HCT116 (cell line): Measurements from ENCODE around the gene ASAP2. TPM values are rescaled to one million over a fixed set of nuclear protein-coding genes. Genes with fewer than 3 reads are reported as not detected.

Experiments
- ATAC-seq: fragments of 200-7000 bp; cut with Tn5 transposase; 2 replicates; pipeline ENCODE4 v1.9.1; 2020; ENCODE audit warnings: mild to moderate bottlenecking, moderate library complexity
- BruUV-seq: library from RNA; stranded (reverse); fragments of 400-500 nt; replicated peaks from 2 replicates; lab custom pipeline; 2021; lab: Mats Ljungman, UMichigan
- CTCF ChIA-PET: fragments of 300-600 bp; sonication (Branson Sonifier 250); formaldehyde crosslinking; loops from one replicate; lab custom pipeline; 2021; ENCODE audit warnings: antibody characterized with exemption; lab: Charles Lee
- POLR2A ChIA-PET: fragments of 300-600, 350-600 bp; sonication (Branson Sonifier 250); formaldehyde crosslinking; loops from one replicate; lab custom pipeline; 2021; ENCODE audit warnings: antibody characterized with exemption; lab: Charles Lee
- RAD21 ChIA-PET, 2 experiments: fragments of 300-600 bp; sonication (Branson Sonifier 250); formaldehyde crosslinking; loops; one replicate each; lab custom pipeline; 2023; ENCODE audit warnings: low total read pairs in 2 of 2; ENCODE audit not compliant: uncharacterized antibody in 2 of 2, unreplicated experiment in 2 of 2, low non-redundant PET in 1 of 2; lab: Charles Lee
- DNase-seq: peaks from one replicate; pipeline ENCODE4 v3.0.0-alpha.2; 2010; ENCODE audit warnings: low read depth, low spot score
- H2AFZ ChIP-seq: fragments of 200-600 bp; shearing (Covaris generic), sonication (generic); 2 replicates; pipeline ENCODE4 v1.6.1; 2017; ENCODE audit warnings: low read depth, mixed run types, mixed read lengths, antibody characterized with exemption, low read length; ENCODE audit not compliant: poor library complexity, severe bottlenecking
- H3K27ac ChIP-seq: 2 replicates; pipeline ENCODE4 v1.5.1; 2012; ENCODE audit warnings: low read depth, low read length
- H3K27me3 ChIP-seq: fragments of 200-600 bp; sonication (generic); 2 replicates; pipeline ENCODE4 v1.6.1; 2016; ENCODE audit warnings: mixed run types, low read length, mixed read lengths; ENCODE audit not compliant: insufficient read depth
- H3K36me3 ChIP-seq, 2 experiments: fragments of 200-500 bp in 1 of 2; fragments of 200-600 bp in 1 of 2; sonication (Bioruptor generic) in 1 of 2; sonication (generic) in 1 of 2; 2 replicates each; pipeline versions ENCODE4 v1.5.1 to v1.6.1; 2014 to 2016; ENCODE audit warnings: low read length in 2 of 2, inconsistent platforms in 1 of 2, mixed read lengths in 1 of 2, mixed run types in 1 of 2; ENCODE audit not compliant: insufficient read depth in 2 of 2, control insufficient read depth in 1 of 2
- H3K4me1 ChIP-seq, 2 experiments: fragments of 200-600 bp in 1 of 2; sonication (generic) in 1 of 2; 2 replicates each; pipeline versions ENCODE4 v1.5.1 to v1.6.1; 2012 to 2017; ENCODE audit warnings: low read length in 2 of 2, inconsistent platforms in 1 of 2, mild to moderate bottlenecking in 1 of 2, mixed read lengths in 1 of 2, mixed run types in 1 of 2, moderate library complexity in 1 of 2; ENCODE audit not compliant: insufficient read depth in 2 of 2, control insufficient read depth in 1 of 2
- H3K4me2 ChIP-seq: fragments of 200-600 bp; sonication (generic); 2 replicates; pipeline ENCODE4 v1.6.1; 2017; ENCODE audit warnings: mixed run types, low read length, mixed read lengths
- H3K4me3 ChIP-seq, 2 experiments: fragments of 200-600 bp in 1 of 2; sonication (generic) in 1 of 2; replicated peaks in 1 of 2; 2 replicates each; pipeline ENCODE4 v1.5.1; 2011 to 2016; ENCODE audit warnings: low read length in 2 of 2, control low read depth in 1 of 2, low read depth in 1 of 2, mild to moderate bottlenecking in 1 of 2, mixed read lengths in 1 of 2, mixed run types in 1 of 2
- H3K79me2 ChIP-seq: fragments of 200-600 bp; sonication (generic); 2 replicates; pipeline ENCODE4 v1.6.1; 2017; ENCODE audit warnings: mild to moderate bottlenecking, mixed run types, low read length, moderate library complexity, mixed read lengths; ENCODE audit not compliant: insufficient read depth
- H3K9ac ChIP-seq: fragments of 200-600 bp; sonication (generic); 2 replicates; pipeline ENCODE4 v1.6.1; 2016; ENCODE audit warnings: low read length, mixed read lengths
- H3K9me2 ChIP-seq: fragments of 200-600 bp; sonication (generic), shearing (Covaris generic); 2 replicates; pipeline ENCODE4 v1.6.1; 2017; ENCODE audit warnings: mixed run types, mild to moderate bottlenecking, moderate library complexity; ENCODE audit not compliant: insufficient read depth
- H3K9me3 ChIP-seq, 2 experiments: fragments of 200-500 bp in 1 of 2; fragments of 200-600 bp in 1 of 2; sonication (Bioruptor generic) in 1 of 2; sonication (generic) in 1 of 2; 2 replicates each; pipeline ENCODE4 v1.6.1; 2014 to 2017; ENCODE audit warnings: low read length in 2 of 2, mixed read lengths in 2 of 2, inconsistent platforms in 1 of 2, low read depth in 1 of 2, mild to moderate bottlenecking in 1 of 2, mixed run types in 1 of 2, moderate library complexity in 1 of 2; ENCODE audit not compliant: control insufficient read depth in 1 of 2, insufficient read depth in 1 of 2
- H4K20me1 ChIP-seq: fragments of 200-600 bp; sonication (generic), shearing (Covaris generic); 2 replicates; pipeline ENCODE4 v1.6.1; 2017; ENCODE audit warnings: mixed run types, mild to moderate bottlenecking, moderate library complexity; ENCODE audit not compliant: insufficient read depth
- EGR1 ChIP-seq: IDR thresholded peaks from 2 replicates; pipeline ENCODE4 v1.6.1; 2012; ENCODE audit warnings: low read depth
- ELF1 ChIP-seq: IDR thresholded peaks from 2 replicates; pipeline ENCODE4 v1.6.1; 2012; ENCODE audit warnings: low read depth, borderline replicate concordance
- EZH2phosphoT487 ChIP-seq: fragments of 200-600 bp; IDR thresholded peaks from 2 replicates; pipeline ENCODE4 v1.6.1; 2018; ENCODE audit warnings: antibody characterized with exemption, borderline replicate concordance
- FOSL1 ChIP-seq: IDR thresholded peaks from 2 replicates; pipeline ENCODE4 v1.6.1; 2012; ENCODE audit warnings: low read depth
- POLR2A ChIP-seq: IDR thresholded peaks from 2 replicates; pipeline ENCODE4 v1.7.0; 2011; ENCODE audit warnings: borderline replicate concordance; ENCODE audit not compliant: insufficient read depth, insufficient read length; ENCODE audit errors: extremely low read depth
- RAD21 ChIP-seq: IDR thresholded peaks from 2 replicates; pipeline ENCODE4 v1.6.1; 2012; ENCODE audit warnings: low read depth, mild to moderate bottlenecking
- SIN3A ChIP-seq: IDR thresholded peaks from 2 replicates; pipeline ENCODE4 v1.6.1; 2012; ENCODE audit warnings: low read depth
- SP1 ChIP-seq: IDR thresholded peaks from 2 replicates; pipeline ENCODE4 v1.6.1; 2012; ENCODE audit warnings: low read depth
- SRF ChIP-seq: IDR thresholded peaks from 2 replicates; pipeline ENCODE4 v1.6.1; 2012; ENCODE audit warnings: low read depth
- TCF7L2 ChIP-seq: IDR thresholded peaks from 2 replicates; pipeline ENCODE4 v1.7.0; 2011; ENCODE audit warnings: borderline replicate concordance, inconsistent platforms; ENCODE audit not compliant: insufficient read depth, insufficient read length; ENCODE audit errors: extremely low read depth
- ZFX ChIP-seq: fragments of 450-650 bp; IDR thresholded peaks from 2 replicates; pipeline ENCODE4 v1.6.1; 2017
- ZNF274 ChIP-seq: fragments of 200-500 bp; sonication (Bioruptor generic); IDR thresholded peaks from 2 replicates; pipeline ENCODE4 v1.6.1; 2014; ENCODE audit warnings: mild to moderate bottlenecking, low read depth, low read length, inconsistent platforms
- intact Hi-C: fragments of 100-400 bp; cut with micrococcal nuclease; formaldehyde crosslinking; loops from 2 replicates; pipeline ENCODE4 v1.10.0; 2022
- total RNA-seq: library from RNA; stranded (reverse); gene quantifications from one replicate; pipeline ENCODE4 v1.2.1, GENCODE V29; 2021; ENCODE audit not compliant: unreplicated experiment
- TF ChIP-seq, protein P1 (sequence below): IDR thresholded peaks from 2 replicates; pipeline ENCODE4 v1.6.1; 2012
- TF ChIP-seq, protein P2 (sequence below): IDR thresholded peaks from 2 replicates; pipeline ENCODE4 v1.6.1; 2011; ENCODE audit warnings: mild to moderate bottlenecking, low read length, moderate library complexity; ENCODE audit not compliant: insufficient replicate concordance; ENCODE audit errors: extremely low read depth

ASAP2 gene
- total RNA-seq, 1 experiment from 2014 or later, result 16.5 TPM

DNA sequence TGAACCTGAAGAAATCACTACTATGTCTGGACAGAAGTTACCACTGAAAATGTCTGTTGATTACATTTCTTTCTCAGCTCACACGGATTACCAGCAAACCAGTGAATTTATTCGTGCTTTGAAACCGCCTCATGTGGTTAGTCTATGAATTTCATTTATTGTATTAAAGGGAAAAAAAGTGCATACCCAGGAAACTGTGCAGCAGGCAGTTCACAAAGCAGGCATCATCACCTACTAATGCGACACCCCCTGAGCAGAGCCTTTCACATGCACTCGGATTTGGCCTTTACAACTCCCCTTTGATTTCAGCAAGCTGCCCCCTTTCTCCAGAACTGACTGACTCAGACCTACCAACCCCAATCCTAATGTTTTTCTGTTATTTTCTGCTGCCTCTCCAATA is 236.9 kb downstream of the ASAP2 start:
- Histone ChIP-seq H3K9me3 (no peaks in the 10 kb centered on the region), H3K9me2 (no peaks in the 10 kb centered on the region), H3K27ac (no peak overlapping the region), H3K4me3 (no peak overlapping the region), H3K4me1 (no peaks in the 10 kb centered on the region), H3K4me2 (no peak overlapping the region), H4K20me1 (no peaks in the 10 kb centered on the region), H3K79me2 (no peaks in the 10 kb centered on the region), H3K27me3 (no peaks in the 10 kb centered on the region), H3K36me3 (peaks cover 25 to 36% of the 10 kb centered on the region in 2 experiments), H3K9ac (no peak overlapping the region), H2AFZ (no peak overlapping the region)
- ChIA-PET CTCF (no interaction called here), RAD21 (no interaction called here), POLR2A (no interaction called here)
- TF ChIP-seq SIN3A (no peak), EGR1 (no peak), ZFX (no peak), RAD21 (no peak), ELF1 (no peak)
- TF ChIP-seq, protein P1, sequence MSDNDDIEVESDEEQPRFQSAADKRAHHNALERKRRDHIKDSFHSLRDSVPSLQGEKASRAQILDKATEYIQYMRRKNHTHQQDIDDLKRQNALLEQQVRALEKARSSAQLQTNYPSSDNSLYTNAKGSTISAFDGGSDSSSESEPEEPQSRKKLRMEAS, result no peak
- intact Hi-C loops, result no loop called here
- DNase-seq (no peak), ATAC-seq (no peak)
- BruUV-seq, result no TSS peak

DNA sequence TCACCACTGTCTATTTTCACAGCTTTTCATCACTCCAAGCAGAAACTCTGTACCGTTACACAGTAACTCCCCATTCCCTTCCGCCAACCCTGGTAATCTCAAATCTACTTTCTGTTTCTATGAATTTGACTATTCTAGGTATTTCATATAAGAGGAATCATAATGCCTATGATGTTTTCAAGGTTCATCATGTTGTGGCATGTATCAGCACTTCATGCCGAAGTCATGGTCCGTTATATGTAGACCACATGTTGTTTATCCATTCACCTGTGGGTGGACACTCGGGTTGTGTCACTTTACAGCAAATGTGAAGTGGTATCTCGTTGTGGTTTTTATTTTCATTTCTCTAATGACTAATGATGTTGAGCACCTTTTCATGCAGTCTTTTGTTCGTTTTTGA is 238.5 kb downstream of the ASAP2 start:
- POLR2A ChIA-PET, result no interaction called here
- no TSS peak for BruUV-seq

More for the DNA sequence above, 238.5 kb downstream of the ASAP2 start:
- no peaks in the 10 kb centered on the region for H3K9me2 ChIP-seq
- no peak overlapping the region for H3K27ac ChIP-seq
- no peaks in the 10 kb centered on the region for H3K79me2 ChIP-seq
- intact Hi-C loops, result no loop called here
- ATAC-seq (no peak), DNase-seq (no peak)
- RAD21 ChIA-PET, result no interaction called here
- TF ChIP-seq TCF7L2 (no peak), FOSL1 (no peak), POLR2A (no peak), EZH2phosphoT487 (no peak), SRF (no peak), ZFX (no peak), SP1 (no peak), ZNF274 (no peak), SIN3A (no peak)
- TF ChIP-seq, protein P2, sequence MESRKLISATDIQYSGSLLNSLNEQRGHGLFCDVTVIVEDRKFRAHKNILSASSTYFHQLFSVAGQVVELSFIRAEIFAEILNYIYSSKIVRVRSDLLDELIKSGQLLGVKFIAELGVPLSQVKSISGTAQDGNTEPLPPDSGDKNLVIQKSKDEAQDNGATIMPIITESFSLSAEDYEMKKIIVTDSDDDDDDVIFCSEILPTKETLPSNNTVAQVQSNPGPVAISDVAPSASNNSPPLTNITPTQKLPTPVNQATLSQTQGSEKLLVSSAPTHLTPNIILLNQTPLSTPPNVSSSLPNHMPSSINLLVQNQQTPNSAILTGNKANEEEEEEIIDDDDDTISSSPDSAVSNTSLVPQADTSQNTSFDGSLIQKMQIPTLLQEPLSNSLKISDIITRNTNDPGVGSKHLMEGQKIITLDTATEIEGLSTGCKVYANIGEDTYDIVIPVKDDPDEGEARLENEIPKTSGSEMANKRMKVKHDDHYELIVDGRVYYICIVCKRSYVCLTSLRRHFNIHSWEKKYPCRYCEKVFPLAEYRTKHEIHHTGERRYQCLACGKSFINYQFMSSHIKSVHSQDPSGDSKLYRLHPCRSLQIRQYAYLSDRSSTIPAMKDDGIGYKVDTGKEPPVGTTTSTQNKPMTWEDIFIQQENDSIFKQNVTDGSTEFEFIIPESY, result no peak
- TF ChIP-seq, protein P1, result no peak
- CTCF ChIA-PET, result no interaction called here
- H3K4me1 ChIP-seq, result no peaks in the 10 kb centered on the region
- H3K9me3 ChIP-seq, result no peaks in the 10 kb centered on the region
- no peak overlapping the region for H3K4me2 ChIP-seq
- H3K36me3 ChIP-seq, result peaks cover 20 to 36% of the 10 kb centered on the region in 2 experiments
- no peaks in the 10 kb centered on the region for H4K20me1 ChIP-seq
- H2AFZ ChIP-seq, result no peak overlapping the region
- no peaks in the 10 kb centered on the region for H3K27me3 ChIP-seq
- H3K9ac ChIP-seq, result no peak overlapping the region
- H3K4me3 ChIP-seq, result no peak overlapping the region
